Activated CD4-positive, alpha-beta T cell treated with anti-CD3 and anti-CD28 coated beads, Interleukin-2, amount 50 U/mL, for 1 hour (primary cell): ENCODE measurements around the gene PIP5K1C.
"Not testable (repeated sequence)": the region's sequence is repeated elsewhere in the genome, so short reads cannot be mapped to it uniquely, and the experiment has no call there.

Experiments used
- DNase-seq: peaks from one replicate; pipeline ENCODE4 v3.0.0-alpha.2; 2020

PIP5K1C gene

DNA sequence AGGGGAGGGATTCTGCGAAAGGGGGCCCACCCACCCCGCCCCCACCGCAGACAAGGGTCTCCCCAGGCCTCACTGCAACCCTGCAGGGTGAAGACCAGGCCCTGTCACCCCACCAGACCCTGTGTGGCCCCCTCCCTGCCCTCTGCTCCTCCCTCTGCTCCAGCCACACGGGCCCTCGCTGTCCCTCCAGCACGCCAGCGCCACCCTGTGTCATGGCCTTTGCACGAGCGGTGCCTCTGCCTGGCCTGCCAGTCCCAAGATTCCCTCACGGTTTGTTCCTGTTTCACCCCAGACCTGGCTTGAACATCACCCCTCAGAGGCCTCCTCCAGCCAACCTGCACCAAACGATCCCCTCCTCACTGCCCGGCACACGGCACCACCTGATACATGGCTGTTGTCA, 27.3 kb downstream of the PIP5K1C start:
- DNase-seq = no peak

DNA sequence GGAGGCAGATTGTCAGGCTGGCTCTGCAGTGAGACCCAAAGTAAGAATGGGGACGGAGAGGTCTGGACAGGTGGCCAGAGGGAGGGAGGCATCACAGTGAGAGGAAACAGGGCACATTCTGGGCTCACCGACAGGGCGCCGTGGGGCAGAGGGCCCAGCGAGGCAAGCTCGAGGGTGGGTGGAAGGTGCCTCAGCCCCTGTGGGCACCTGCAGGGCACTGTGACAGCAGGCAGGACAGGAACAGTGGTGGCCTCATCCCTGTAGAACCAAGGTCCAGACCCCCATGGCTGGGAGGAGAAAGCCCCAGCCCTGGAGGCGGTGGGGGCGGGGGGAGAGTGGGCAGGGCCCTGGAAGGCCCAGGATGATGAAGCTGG, 27.7 kb downstream of the PIP5K1C start:
- no peak for DNase-seq

DNA sequence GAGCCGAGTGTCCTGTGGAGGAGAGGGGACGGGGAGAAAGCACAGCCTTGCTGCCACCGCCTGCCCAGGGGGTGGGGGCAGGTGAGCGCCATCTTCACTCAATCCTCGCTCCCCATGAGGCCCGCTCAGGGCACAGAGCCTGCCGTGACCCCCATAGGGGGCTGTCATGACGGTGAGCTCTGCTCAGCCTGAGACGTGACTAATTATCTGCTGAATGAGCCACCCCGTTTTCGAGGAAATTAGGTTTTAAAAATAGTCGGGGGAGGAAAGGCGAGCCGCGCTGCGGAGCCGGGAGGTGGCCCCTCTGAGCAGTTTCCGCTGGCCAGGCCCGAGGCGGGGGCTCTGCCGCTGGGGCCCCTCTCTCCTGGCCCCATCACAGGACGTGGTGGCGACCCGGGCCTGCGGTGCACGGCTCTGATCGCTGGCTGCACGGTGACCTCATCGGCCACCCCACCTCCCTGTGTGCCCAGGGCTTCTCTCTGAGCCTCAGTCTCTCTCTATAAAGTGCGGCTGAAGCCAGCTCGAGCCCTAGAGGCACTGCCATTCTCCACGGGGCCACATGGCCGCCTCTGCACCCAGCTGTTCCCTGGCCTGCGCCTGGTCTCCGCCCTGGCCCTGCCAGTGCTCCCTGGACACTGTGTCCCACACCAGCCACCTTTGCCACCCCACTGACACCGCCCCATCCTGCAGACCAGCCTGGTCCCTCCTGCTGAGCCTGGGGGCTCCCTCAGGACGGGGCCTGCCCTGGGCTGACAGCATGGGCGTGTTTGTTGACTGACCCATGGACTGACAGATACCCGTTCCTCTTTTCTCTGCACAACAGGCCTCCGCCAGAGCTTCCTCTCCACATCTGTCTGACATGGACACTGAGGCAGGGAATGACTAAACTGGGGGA, 28.3 kb downstream of the PIP5K1C start:
- DNase-seq = no peak

DNA sequence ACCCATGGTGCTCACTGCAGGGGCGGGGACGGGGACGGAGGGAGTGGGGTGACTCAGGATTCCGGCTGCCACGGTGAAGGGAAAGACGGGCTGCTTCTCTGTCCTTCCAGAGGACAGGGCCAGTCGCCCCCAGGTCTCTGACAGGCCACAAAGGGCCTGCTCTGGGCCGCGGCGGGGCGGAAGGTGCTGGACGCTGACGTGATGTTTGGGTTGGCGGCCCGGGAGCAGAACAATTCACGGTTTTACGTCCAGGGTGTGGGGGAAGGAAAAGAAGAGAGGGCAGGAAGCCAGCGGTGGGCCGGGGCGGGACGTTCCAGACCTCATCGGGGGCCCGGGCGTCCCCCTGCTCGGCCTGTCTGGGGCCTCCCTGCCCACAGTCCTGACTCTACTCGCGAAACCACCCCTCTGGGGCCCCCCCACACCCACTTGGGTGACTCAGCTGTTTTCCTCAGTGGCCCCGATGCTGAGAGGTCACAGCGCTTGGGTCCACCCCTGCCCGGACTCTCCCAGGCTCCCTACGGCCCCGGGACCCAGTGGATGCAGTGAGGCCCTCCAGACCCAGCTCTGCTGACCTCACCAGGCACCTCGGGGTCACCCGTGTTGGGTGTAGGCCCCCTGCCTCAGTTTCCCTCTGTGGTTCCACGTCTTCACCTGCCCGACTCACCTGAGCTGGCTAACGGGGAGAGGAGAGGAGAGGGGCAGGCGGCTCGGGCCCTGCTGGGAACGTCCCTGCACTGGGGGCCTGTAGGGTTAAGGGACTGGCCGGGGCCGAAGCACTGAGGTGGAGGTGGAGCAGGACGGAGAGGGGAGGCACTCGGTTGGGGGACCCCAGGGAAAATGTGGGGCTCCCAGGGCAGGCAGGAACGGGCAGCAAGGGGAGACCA, 29.2 kb downstream of the PIP5K1C start:
- DNase-seq = no peak

DNA sequence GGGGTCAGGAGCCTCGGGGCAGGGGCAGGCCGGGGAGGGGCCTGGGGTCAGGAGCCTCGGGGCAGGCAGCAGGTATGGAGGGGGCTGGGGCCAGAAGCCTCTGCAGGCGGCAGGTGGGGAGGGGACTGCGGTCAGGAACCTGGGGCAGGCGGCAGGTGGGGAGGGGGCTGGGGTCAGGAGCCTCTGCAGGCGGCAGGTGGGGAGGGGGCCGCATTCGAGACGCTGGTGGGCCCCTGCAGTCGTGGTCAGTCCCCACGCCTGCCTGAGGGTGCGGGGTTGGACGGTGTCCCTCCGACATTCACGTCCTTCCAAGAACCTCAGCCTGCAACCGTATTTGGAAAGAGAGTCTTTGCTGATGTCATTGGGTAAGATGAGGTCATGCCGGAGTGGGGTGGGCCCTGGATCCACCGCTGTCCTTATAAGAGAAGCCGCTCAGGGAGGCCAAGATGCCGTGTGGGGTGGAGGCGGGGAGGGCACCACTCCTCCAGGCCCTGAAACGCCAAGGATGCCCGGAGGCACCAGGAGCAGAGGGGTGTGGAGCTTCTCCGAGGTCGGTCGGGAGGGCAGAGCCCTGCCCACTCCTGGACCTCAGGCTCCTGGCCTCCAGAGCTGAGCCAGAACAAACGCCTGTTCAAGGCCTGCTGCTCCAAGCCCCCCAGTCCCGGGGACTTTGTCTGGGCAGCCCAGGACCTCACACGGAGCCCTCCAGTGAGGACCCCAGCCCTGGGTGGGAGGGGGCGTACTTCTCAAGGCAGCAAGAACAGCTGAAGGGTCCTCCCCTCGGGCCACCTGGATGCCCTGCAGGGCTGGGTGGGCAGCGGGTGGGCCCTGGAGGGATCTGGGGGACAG, 30.1 kb downstream of the PIP5K1C start:
- DNase-seq = no peak

DNA sequence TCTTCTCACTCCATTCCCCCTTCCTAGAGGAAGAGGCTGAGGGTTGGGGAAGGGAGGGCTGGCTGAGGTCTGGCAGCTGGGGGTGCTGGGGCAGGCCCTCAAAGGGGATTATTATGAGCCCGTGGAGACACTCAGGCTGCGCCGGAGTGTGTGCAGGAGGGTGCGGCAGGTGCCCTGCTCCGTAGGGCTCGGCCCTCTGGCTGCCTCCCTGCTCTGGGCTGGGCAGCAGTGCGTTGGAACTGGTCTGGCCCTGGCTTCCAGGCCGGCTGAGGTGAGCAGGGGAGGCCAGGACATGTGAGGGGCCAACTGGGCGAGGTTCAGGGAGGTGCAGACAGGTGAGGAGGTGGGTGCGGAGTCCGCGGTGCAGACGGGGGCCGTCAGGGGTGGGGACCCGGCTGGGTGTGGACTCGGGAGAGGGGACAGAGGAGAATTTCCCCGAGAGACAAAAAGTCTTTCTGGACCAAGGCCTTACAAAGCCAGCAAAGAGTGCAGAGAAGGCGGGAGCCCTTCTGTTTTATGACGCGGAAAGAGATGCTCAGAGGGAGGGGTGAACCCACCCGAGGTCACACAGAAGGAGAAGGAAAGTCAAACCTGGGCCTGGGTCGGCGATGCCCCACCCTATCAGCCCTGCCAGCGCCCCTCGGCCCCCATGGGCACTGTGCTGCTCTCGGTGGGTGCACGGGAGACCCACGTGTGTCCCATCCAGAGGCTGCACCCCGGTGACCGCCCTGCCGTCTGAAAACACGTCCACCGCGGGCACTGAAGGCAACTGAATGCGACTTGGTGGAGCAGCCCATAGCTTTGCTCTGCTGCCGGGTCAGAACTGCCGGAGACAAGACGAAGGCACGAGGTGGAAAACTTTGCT, 31.0 kb downstream of the PIP5K1C start:
- DNase-seq = no peak

DNA sequence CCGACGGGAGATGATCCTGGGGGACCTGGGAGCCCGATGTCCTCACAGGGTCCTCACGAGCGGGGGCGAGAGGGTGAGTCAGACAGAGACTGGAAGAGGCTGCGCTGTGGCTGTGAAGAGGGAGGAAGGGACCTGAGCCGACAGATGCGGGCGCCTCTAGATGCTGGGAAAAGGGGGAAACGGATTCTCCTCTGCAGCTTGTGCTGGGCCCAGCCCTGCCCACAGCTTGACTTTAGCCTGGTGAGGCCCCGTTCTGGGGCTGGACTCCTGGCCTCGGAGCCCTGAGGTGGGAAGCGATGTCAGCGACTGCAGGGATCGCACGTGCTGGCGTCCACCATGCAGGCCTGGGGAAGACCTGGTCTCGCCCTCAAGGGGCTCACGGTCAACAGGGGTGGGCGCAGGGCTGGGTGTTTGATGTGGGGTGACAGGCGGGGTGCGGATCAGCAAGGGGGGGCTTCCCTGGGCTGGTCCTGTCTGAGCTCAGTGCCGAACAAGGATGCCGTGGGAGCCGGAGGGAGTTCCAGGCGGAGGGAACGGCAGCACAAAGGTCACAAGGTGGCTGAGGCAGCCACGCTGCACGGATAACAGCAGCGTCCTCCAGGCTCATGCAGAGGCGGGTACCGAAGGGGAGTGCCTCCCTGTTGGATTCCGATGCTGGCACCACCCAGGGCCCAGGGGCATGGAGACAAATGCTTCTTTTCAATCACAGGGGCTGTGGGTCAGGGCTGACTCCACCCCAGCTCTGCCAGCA, 31.8 kb downstream of the PIP5K1C start:
- DNase-seq = no peak

DNA sequence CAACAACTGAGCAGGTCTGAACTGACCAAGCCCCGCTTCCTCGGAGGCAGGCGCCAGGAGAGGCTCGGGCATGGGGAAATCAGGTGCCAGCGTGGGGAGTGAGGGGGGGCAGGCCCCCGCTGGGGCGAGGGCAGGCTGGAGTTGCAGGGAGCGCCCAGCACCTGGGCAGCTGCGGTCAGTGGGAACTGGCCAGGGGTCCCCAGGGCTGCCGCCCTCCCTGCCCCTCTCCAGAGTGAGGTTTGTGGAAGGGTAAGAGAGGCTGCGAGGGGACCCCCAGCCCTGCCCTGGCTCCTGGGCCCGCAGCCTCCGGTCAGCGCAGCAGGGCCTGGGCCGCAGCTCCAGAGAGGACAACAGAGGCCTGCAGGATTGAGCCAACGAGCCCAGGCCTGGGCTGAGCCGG, 32.5 kb downstream of the PIP5K1C start:
- no peak for DNase-seq

DNA sequence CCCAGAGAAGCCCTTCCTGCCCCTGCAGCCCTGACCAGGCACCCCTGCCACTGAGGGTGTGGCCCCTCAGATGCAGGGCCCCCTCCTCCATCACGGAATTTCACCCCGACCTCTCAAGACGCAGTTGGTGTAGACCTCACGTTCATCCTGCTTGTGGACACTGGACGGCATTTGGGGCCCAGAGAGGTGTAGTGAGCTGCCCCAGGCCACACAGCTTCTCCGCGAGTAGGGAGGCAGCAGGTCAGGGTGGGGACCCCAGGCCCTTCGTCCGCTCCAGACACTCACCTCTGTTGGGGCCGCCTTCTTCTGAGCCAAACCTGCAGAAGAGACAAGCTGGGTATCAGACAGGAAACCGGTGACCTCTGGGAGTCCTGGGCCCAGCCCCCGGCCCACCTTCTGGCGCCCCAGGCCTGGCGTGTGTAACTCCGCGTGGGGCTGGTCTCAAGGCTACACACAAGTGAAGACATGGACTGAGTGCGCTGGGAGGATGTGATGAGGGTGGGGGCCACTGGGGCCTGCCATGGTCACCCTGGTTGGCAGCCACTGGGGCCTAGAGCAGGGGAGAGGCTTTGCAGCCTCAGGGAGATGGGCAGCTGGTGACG, 33.1 kb downstream of the PIP5K1C start:
- no peak for DNase-seq

DNA sequence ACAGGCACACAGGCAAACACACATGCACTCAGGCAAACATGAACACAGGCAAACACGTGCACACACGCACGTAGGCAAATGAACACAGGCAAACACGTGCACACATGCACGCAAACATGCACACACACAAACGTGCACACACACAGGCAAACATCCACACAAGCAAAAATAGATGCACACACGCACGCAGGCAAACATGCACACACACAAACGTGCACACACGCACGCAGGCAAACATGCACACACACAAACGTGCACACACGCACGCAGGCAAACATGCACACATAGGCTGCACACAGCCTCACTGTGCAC, 33.8 kb downstream of the PIP5K1C start:
- not testable (repeated sequence) for DNase-seq

DNA sequence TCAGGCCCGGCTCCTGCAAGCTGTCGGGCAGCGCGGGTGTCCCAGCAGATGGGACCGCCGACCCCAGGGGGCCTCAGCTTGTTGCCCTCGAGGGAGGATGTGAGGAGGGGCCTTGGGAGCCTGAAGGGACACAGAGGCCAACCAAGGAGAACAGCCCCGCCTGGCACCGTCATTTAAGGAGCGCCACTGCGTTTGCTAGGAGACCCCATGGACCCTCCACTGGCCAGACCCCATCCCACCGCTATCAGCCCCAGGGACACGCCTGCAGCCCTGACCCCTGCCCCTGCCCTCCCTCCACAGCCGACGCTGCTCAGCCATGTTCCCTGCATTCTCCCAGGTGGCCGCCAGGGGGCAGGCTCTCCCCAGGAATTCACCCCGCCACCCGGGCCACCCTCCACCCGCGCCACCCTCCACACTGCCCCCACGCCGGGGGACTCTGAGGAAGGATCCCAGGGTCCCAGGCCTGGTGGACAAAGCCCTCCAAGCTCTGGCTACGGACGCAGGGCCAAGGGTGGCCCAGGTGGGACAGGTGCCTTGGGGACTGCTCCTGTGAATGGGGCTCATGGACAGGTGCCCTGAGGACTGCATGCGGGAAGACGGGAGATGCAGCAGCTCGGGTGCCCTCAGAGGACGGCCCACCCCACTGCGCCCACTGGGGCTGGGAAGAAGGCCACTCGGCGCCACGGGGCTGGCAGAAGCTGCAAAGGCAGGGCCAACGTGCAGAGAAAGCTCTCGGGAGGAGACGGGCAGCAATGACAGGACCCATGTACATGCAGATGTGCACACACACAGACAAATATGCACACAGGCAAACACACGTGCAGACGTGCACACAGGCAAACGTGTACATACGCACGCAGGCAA, 34.4 kb downstream of the PIP5K1C start:
- peak; percentile 75 for DNase-seq

DNA sequence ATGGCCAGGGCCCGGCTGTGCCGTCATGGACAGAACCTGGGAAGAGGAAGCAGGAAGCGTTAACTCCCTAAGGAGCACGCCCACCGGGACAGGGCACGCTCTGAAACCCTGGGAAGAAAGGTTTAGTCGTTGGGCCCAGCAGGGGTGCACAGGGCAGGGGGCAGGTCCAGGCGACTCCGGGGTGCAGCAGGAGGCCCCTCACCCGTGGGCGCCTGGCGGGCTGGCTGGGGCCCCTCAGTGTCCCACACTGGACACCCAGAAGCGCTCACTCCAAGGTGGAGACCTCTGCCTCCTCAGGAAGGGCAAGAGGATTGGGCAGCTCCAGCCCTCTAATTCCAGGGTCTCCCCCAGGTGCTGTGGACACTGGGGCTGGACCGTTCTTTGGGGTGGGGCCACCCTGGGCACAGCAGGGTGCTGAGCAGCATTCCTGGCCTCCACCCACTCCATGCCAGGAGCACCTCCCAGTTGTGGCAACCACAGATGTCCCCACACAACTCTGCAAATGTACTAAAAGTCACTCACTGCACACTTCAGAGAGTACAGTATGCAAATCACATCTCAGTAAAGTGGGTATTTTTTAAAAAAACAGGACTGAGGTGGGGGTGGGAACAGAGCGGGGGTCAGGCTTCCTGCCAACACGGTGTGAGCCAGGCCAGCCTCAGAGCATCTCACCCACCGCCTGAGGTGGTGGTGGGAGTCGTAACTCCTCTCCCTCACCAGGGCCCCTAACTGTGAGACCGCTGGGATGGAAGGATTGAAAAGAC, 35.2 kb downstream of the PIP5K1C start:
- no peak for DNase-seq

DNA sequence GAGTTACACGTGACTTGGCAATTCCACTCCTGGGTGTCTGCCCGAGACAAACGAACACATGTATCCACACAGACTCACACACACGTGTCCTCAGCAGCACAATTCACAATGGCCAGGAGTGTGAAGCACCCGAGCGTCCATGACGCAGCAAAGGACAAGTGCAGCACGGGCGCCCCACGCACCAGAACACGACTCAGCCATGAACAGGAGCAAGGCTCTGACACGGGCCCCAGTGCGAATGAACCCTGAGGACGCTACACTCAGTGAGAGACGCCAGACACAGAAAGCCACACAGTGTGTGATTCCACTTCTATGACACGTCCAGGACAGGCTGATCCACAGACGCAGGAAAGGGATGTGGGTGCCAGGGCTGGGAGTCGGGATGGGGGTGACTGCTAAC, 36.4 kb downstream of the PIP5K1C start:
- DNase-seq = no peak

DNA sequence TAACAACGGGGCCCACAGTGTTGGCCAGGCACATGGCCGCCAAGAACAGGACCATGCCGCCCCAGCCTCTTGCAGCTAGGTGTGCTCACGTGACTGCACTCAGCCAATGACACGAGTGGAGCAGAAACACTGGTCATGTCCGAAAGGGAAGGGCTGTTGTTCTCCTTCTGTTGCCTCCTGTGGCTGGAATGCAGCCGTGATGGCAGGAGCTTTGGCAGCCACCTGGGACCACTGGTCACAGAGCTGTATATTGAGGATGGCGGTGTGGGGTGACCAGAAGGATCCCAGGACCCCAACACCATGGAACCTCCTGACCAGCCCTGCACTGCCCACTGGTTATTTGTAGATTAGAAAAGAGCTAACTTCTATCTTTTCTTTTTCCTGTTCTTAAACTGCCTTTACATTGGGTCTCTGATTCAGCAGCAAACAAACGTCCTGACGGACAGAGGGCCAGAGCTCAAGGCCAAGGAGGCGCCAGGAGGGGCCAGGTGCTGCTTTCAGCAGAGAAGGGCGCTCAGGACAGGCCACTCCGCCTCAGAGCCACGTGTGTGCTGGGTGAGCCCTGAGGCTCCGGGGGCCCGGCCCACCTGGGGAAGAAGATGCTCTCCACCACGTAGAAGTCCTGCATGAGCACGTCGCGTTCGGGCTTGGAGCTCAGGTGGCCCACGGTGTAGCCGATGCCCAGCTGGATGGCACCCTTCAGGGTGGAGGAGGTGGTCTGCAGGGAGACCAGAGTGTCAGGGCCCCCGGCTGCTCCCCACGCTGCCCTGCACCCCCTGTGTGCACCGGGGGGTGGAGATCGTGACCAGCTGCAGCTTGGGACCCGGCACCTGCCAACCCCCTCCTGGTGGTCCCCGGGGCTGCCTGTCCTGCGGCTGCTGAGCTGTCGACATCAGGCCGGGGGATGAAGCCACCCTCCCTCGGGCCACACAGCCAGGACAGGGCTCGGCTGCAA, 38.7 kb downstream of the PIP5K1C start:
- DNase-seq = no peak

DNA sequence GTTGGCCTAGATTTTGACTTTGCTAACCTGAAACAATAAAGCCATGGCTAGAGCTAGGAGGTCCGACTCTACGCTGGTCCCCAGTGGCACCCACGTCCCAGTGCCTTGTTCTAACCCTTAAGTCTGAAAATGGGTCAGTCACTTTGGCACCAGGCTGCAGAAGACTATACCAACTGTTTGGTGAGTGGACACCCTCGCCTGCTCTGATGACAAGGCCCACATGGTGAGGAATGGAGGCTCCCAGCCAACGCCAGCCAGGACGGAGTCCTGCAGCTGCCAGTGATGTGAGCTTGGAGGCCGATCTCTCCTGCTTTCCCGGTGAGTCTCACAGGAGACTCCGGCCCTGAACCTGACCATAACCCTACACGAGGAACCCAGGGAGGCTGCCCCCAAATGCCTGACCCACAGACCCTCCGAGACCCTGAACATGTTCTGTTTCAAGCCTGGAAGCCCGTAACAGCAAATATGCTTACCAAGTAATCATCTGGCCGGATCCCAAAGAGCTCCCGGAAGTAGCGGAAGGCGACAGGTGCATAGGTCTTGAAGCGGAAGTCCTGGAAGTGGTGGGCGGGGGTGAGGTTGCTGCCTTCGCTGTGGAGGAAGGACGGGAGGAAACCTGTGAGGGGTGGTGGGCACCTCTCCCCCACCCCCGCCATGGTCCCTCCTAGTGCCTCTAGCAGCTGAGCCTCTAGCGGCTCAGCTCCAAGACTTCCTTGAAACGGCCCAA, 39.6 kb downstream of the PIP5K1C start:
- DNase-seq = no peak

DNA sequence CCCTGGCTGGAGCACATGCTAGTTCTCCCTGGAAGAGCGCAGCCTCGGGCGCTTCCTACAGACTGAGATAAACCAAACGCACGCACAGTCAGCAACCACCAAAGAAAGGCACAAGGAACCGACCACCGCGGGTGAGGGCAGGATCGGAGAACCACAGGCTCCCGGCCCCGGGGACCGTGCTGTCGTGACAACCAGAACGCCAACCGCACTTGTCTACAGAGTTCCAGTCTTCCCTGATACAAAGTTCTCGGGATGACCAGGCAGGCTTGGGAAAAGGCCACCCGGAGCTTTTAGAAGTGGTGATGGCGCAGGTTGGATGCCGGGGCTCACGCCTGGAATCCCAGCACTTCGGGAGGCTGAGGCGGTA, 40.5 kb downstream of the PIP5K1C start:
- no peak for DNase-seq
